Measurements from ENCODE around the gene FAAH2. TPM values are rescaled to one million over a fixed set of nuclear protein-coding genes. Genes with fewer than 3 reads are reported as not detected.

FAAH2 gene
- total and polyA plus RNA-seq, 8 donors, result 2.6 to 17.3 (median 7.2) TPM; not detected in 1

- peaks cover 0 to 3% (median 0%) of the 10 kb centered on the region in 3 donors for H3K27me3 ChIP-seq
- no peak for DNase-seq
- no peaks in the 10 kb centered on the region for H3K4me1 ChIP-seq
- 77 to 100% (median 88%) methylated on average over 2 to 3 of the region's 3 CpGs for WGBS, 5 donors
- H3K36me3 ChIP-seq, result no peaks in the 10 kb centered on the region
- no peak overlapping the region for H3K4me3 ChIP-seq
- TF ChIP-seq POLR2AphosphoS5 (IDR thresholded peaks at IDR 0.05) (no peak), POLR2A (IDR thresholded peaks at IDR 0.05) (no peak), EP300 (IDR thresholded peaks at IDR 0.05) (no peak), CTCF (IDR thresholded peaks at IDR 0.05) (no peak)
- H3K27ac ChIP-seq, result no peak overlapping the region
- peaks cover 0 to 41% (median 19%) of the 10 kb centered on the region in 4 donors for H3K9me3 ChIP-seq
- intact Hi-C loops (cut with DNase I; ENCODE audit: low total_unique reads), result no loop called here
These were observed 20.2 kb upstream of the FAAH2 start for GRCh38 chrX:57266275-57266674.

GRCh38 chrX:57266871-57267270 lies 19.6 kb upstream of the FAAH2 start:
- no peak for DNase-seq
- Histone ChIP-seq H3K4me3 (no peak overlapping the region), H3K4me1 (no peaks in the 10 kb centered on the region), H3K27me3 (peaks cover 0 to 3% (median 0%) of the 10 kb centered on the region in 3 donors), H3K36me3 (no peaks in the 10 kb centered on the region), H3K9me3 (peaks cover 0 to 46% (median 22%) of the 10 kb centered on the region in 4 donors), H3K27ac (no peak overlapping the region)
- WGBS, 5 donors, result 38 to 67% (median 54%) methylated on average over 2 of the region's 2 CpGs
- intact Hi-C loops (cut with DNase I; ENCODE audit: low total_unique reads), result no loop called here
- TF ChIP-seq POLR2AphosphoS5 (IDR thresholded peaks at IDR 0.05) (no peak), EP300 (IDR thresholded peaks at IDR 0.05) (no peak), CTCF (IDR thresholded peaks at IDR 0.05) (no peak), POLR2A (IDR thresholded peaks at IDR 0.05) (no peak)

- WGBS, 5 donors, result 86 to 100% (median 100%) methylated on average over 1 of the region's 1 CpG; no CpG with 5 or more reads in 1 of the 5 donors
- H3K36me3 ChIP-seq, result no peaks in the 10 kb centered on the region
- H3K27ac ChIP-seq, result no peak overlapping the region
- no peak overlapping the region for H3K4me3 ChIP-seq
- H3K9me3 ChIP-seq, result peaks cover 0 to 51% (median 23%) of the 10 kb centered on the region in 4 donors
- H3K4me1 ChIP-seq, result no peaks in the 10 kb centered on the region
- TF ChIP-seq POLR2AphosphoS5 (IDR thresholded peaks at IDR 0.05) (no peak), POLR2A (IDR thresholded peaks at IDR 0.05) (no peak), CTCF (IDR thresholded peaks at IDR 0.05) (no peak), EP300 (IDR thresholded peaks at IDR 0.05) (no peak)
- no peak for DNase-seq
- intact Hi-C loops (cut with DNase I; ENCODE audit: low total_unique reads), result no loop called here
- peaks cover 0 to 3% (median 0%) of the 10 kb centered on the region in 3 donors for H3K27me3 ChIP-seq
These were observed 19.2 kb upstream of the FAAH2 start for GRCh38 chrX:57267308-57267707.

- TF ChIP-seq CTCF (IDR thresholded peaks at IDR 0.05) (no peak), EP300 (IDR thresholded peaks at IDR 0.05) (no peak), POLR2A (IDR thresholded peaks at IDR 0.05) (no peak), POLR2AphosphoS5 (IDR thresholded peaks at IDR 0.05) (no peak)
- no peak overlapping the region for H3K27ac ChIP-seq
- DNase-seq, result no peak
- intact Hi-C loops (cut with DNase I; ENCODE audit: low total_unique reads), result no loop called here
- WGBS, 5 donors, result 65 to 90% (median 84%) methylated on average over 2 to 3 of the region's 3 CpGs
- H3K4me3 ChIP-seq, result no peak overlapping the region
- no peaks in the 10 kb centered on the region for H3K36me3 ChIP-seq
- H3K9me3 ChIP-seq, result peaks cover 0 to 63% (median 16%) of the 10 kb centered on the region in 4 donors
- peaks cover 0 to 3% (median 0%) of the 10 kb centered on the region in 3 donors for H3K27me3 ChIP-seq
- no peaks in the 10 kb centered on the region for H3K4me1 ChIP-seq
These were observed 15.5 kb upstream of the FAAH2 start for GRCh38 chrX:57270980-57271379.
